ENCODE data around the gene EMP3.
"Not testable (repeated sequence)": the region's sequence is repeated elsewhere in the genome, so short reads cannot be mapped to it uniquely, and the experiment has no call there.

The EMP3 gene

DNA sequence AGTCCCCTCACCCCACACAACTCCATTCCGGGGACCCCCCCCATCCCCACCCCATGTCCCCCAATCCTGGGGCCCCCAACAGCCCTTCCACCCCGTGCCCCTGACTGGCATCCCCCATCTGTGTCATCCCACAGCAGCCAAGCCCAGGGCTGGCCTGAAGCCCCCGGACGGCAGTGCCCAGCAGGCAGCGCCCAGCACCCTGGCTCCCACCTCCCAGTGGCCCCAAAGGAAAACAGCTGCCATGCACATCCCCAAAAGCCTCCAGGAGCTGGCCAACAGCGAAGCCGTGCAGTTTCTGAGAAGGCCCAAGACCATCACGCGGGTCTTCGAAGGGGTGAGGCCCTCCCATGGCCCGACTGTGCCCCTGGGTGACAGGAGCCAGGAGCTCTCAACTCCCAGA lies 40.2 kb downstream of the EMP3 start:
- no peak overlapping the region for H3K27ac ChIP-seq (ENCODE audit: poor library complexity, severe bottlenecking)
- DNase-seq (ENCODE audit: low spot score) (no peak), ATAC-seq (ENCODE audit: low read depth) (no peak)
- no peaks in the 10 kb centered on the region for H3K27me3 ChIP-seq (ENCODE audit: insufficient read depth, poor library complexity, severe bottlenecking)
- TF ChIP-seq, protein P1, sequence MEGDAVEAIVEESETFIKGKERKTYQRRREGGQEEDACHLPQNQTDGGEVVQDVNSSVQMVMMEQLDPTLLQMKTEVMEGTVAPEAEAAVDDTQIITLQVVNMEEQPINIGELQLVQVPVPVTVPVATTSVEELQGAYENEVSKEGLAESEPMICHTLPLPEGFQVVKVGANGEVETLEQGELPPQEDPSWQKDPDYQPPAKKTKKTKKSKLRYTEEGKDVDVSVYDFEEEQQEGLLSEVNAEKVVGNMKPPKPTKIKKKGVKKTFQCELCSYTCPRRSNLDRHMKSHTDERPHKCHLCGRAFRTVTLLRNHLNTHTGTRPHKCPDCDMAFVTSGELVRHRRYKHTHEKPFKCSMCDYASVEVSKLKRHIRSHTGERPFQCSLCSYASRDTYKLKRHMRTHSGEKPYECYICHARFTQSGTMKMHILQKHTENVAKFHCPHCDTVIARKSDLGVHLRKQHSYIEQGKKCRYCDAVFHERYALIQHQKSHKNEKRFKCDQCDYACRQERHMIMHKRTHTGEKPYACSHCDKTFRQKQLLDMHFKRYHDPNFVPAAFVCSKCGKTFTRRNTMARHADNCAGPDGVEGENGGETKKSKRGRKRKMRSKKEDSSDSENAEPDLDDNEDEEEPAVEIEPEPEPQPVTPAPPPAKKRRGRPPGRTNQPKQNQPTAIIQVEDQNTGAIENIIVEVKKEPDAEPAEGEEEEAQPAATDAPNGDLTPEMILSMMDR (IDR thresholded peaks at IDR 0.05; ENCODE audit: poor library complexity, severe bottlenecking) = no peak
- H3K9me3 ChIP-seq (ENCODE audit: severe bottlenecking) = no peaks in the 10 kb centered on the region
- no peak overlapping the region for H3K4me3 ChIP-seq (ENCODE audit: severe bottlenecking)
- H3K4me1 ChIP-seq (ENCODE audit: insufficient read depth, poor library complexity, severe bottlenecking) = peaks cover 3% of the 10 kb centered on the region
- H3K36me3 ChIP-seq (ENCODE audit: low read depth) = peaks cover 9% of the 10 kb centered on the region

DNA sequence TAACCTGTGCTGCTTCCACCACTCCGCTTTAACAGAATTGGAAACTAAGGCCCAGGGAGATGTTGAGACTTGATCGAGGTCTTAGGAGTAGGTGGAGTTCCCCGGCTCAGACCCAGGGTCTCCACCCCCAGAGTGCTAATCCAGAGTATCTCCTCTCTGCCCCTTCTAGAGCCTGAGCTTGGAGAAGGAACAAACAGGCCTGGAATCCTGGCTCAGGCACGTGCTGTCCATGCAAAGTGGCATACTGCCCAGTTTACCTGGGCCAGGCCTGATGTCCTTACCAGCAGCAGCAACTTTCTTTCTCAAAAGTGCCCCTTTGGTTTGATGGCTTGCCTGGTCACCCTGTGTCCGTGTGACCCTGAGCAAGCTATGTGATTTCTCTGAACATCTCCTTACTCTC lies 42.5 kb downstream of the EMP3 start:
- H3K4me1 ChIP-seq (ENCODE audit: insufficient read depth, poor library complexity, severe bottlenecking) = peaks cover 3% of the 10 kb centered on the region
- H3K9me3 ChIP-seq (ENCODE audit: severe bottlenecking) = no peaks in the 10 kb centered on the region
- DNase-seq (ENCODE audit: low spot score) = no peak
- no peaks in the 10 kb centered on the region for H3K27me3 ChIP-seq (ENCODE audit: insufficient read depth, poor library complexity, severe bottlenecking)
- no peak overlapping the region for H3K4me3 ChIP-seq (ENCODE audit: severe bottlenecking)
- ATAC-seq (ENCODE audit: low read depth) = no peak
- no peak overlapping the region for H3K27ac ChIP-seq (ENCODE audit: poor library complexity, severe bottlenecking)
- no peaks in the 10 kb centered on the region for H3K36me3 ChIP-seq (ENCODE audit: low read depth)
- TF ChIP-seq, protein P1 (IDR thresholded peaks at IDR 0.05; ENCODE audit: poor library complexity, severe bottlenecking) = no peak

DNA sequence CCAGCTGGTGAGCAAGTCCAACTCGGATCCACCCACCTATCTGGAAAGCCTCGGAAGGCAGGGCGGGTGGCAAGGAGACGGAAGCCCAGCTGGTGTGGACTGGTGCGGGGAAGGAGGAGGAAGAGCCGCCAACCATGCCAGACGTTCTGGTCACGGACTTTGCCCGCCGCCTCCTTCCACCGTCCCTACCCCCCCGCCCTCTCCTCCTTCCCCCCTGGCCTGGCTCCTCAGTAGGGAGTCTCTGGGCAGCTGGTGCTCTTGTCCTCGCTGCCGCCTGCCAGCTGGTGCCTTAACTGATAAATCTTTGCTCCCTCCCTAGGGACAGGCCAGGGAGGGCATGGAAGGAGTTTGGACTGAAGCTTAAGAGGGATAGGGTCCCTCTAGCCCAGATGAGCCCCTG lies 43.6 kb downstream of the EMP3 start:
- Histone ChIP-seq H3K36me3 (ENCODE audit: low read depth) (no peaks in the 10 kb centered on the region), H3K9me3 (ENCODE audit: severe bottlenecking) (no peaks in the 10 kb centered on the region), H3K27me3 (ENCODE audit: insufficient read depth, poor library complexity, severe bottlenecking) (no peaks in the 10 kb centered on the region), H3K27ac (ENCODE audit: poor library complexity, severe bottlenecking) (no peak overlapping the region), H3K4me1 (ENCODE audit: insufficient read depth, poor library complexity, severe bottlenecking) (peaks cover 6% of the 10 kb centered on the region), H3K4me3 (ENCODE audit: severe bottlenecking) (no peak overlapping the region)
- TF ChIP-seq, protein P1 (IDR thresholded peaks at IDR 0.05; ENCODE audit: poor library complexity, severe bottlenecking) = no peak
- ATAC-seq (ENCODE audit: low read depth) (no peak), DNase-seq (ENCODE audit: low spot score) (no peak)

DNA sequence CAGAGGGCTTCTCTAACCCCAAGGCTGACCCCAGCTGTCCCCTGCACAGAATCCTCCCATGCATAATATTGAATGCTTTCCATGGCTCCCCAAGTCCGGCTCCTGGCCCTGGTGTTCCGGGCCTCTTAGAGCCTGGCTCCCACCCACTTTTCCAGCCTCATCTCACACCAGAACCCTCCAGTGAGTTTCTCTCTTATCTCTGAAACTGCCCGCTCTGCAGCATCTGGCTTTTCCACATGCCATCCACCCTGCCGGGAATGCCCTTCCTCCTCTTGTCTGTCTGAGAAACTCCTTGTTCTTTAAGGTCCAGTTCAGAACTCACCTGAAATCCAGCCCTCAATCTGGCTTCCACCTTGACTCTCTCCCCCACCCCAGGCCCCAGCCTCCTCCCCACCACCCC lies 45.6 kb downstream of the EMP3 start:
- Histone ChIP-seq H3K36me3 (ENCODE audit: low read depth) (no peaks in the 10 kb centered on the region), H3K4me3 (ENCODE audit: severe bottlenecking) (no peak overlapping the region), H3K27me3 (ENCODE audit: insufficient read depth, poor library complexity, severe bottlenecking) (no peaks in the 10 kb centered on the region), H3K27ac (ENCODE audit: poor library complexity, severe bottlenecking) (no peak overlapping the region), H3K4me1 (ENCODE audit: insufficient read depth, poor library complexity, severe bottlenecking) (peaks cover 6% of the 10 kb centered on the region), H3K9me3 (ENCODE audit: severe bottlenecking) (no peaks in the 10 kb centered on the region)
- no peak for ATAC-seq (ENCODE audit: low read depth)
- DNase-seq (ENCODE audit: low spot score) = no peak
- TF ChIP-seq, protein P1 (IDR thresholded peaks at IDR 0.05; ENCODE audit: poor library complexity, severe bottlenecking) = no peak

DNA sequence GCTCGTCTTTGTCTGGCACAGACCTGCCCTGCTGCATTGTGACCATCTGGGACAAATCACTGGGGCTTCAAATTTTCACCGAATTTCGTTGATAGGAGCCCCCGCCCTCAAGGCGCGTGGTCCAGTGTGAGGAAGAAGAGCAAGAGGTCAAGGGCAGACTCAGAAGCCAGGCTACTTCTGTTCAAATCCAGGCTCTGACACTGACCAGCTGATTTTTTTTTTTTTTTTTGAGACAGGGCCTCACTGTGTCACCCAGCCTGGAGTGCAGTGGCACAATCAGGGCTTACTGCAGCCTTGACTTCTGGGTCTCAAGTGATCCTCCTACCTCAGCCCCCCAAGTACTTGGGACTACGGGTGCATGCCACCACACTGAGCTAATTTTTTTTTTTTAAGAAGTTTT lies 46.0 kb downstream of the EMP3 start:
- Histone ChIP-seq H3K9me3 (ENCODE audit: severe bottlenecking) (no peaks in the 10 kb centered on the region), H3K4me1 (ENCODE audit: insufficient read depth, poor library complexity, severe bottlenecking) (peaks cover 6% of the 10 kb centered on the region), H3K27ac (ENCODE audit: poor library complexity, severe bottlenecking) (no peak overlapping the region), H3K4me3 (ENCODE audit: severe bottlenecking) (no peak overlapping the region), H3K27me3 (ENCODE audit: insufficient read depth, poor library complexity, severe bottlenecking) (no peaks in the 10 kb centered on the region), H3K36me3 (ENCODE audit: low read depth) (no peaks in the 10 kb centered on the region)
- TF ChIP-seq, protein P1 (IDR thresholded peaks at IDR 0.05; ENCODE audit: poor library complexity, severe bottlenecking) = no peak
- no peak for ATAC-seq (ENCODE audit: low read depth)
- DNase-seq (ENCODE audit: low spot score) = no peak

DNA sequence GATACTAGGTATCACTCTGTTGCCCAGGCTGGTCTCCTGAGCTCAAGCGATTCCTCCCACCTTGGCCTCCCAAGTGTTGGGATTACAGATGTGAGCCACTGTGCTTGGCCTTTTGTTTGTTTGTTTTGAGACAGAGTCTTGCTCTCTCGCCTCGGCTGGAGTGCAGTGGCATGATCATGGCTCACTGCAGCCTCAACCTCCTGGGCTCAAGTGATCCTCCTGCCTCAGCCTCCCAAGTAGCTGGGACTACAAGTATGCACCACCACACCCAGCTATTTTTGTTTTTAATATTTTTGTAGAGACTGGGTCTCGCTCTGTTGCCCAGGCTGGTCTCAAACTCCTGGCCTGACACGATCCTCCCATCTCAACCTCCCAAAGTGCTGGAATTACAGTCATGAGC lies 46.4 kb downstream of the EMP3 start:
- not testable (repeated sequence) for H3K4me1 ChIP-seq (ENCODE audit: insufficient read depth, poor library complexity, severe bottlenecking); H3K27me3 ChIP-seq (ENCODE audit: insufficient read depth, poor library complexity, severe bottlenecking); DNase-seq (ENCODE audit: low spot score); H3K4me3 ChIP-seq (ENCODE audit: severe bottlenecking); H3K36me3 ChIP-seq (ENCODE audit: low read depth); H3K27ac ChIP-seq (ENCODE audit: poor library complexity, severe bottlenecking); ATAC-seq (ENCODE audit: low read depth); H3K9me3 ChIP-seq (ENCODE audit: severe bottlenecking)
